ENCODE data around the gene FGD2. TPM values are rescaled to one million over a fixed set of nuclear protein-coding genes. Genes with fewer than 3 reads are reported as not detected.

The FGD2 gene
- total RNA-seq, 1 donor from 2014 or later = not detected

DNA sequence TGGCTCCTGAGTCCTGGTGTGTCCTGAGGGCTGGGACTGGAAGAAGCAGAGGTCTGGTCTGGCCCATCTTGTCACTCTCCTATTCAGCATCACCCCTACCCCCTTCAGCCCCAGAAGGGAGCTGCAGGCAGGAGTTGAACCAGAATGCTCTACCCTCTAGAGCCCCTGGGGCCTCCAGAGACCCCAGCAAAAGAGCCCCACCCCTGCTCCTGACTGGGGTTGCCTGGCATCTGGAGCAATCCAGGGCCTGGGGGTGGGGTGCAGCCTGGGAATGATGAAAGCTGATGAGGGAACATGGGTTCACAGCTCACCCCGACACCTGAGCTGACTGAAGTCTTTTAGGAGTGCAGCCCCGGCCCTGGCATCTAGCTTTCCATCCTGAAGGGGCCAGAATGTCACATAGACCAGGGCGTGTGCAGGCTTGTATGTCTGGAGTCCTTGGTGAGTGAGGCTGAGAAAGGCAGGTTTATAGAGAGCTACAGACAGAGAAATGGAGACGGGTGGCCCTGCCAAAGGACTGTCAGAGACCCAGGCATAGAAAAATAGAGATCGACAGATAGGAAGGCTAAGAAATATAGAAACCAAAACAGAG lies 12.2 kb downstream of the FGD2 start:
- TF ChIP-seq, protein P1, sequence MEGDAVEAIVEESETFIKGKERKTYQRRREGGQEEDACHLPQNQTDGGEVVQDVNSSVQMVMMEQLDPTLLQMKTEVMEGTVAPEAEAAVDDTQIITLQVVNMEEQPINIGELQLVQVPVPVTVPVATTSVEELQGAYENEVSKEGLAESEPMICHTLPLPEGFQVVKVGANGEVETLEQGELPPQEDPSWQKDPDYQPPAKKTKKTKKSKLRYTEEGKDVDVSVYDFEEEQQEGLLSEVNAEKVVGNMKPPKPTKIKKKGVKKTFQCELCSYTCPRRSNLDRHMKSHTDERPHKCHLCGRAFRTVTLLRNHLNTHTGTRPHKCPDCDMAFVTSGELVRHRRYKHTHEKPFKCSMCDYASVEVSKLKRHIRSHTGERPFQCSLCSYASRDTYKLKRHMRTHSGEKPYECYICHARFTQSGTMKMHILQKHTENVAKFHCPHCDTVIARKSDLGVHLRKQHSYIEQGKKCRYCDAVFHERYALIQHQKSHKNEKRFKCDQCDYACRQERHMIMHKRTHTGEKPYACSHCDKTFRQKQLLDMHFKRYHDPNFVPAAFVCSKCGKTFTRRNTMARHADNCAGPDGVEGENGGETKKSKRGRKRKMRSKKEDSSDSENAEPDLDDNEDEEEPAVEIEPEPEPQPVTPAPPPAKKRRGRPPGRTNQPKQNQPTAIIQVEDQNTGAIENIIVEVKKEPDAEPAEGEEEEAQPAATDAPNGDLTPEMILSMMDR (conservative IDR thresholded peaks at IDR 0.05) = no peak
- DNase-seq (ENCODE audit: low read depth, low spot score) = no peak
- peaks cover 9% of the 10 kb centered on the region for H3K4me1 Mint-ChIP-seq
- H3K4me3 Mint-ChIP-seq = no peak overlapping the region
- H3K27me3 Mint-ChIP-seq (ENCODE audit: low read depth) = no peaks in the 10 kb centered on the region
- H3K9me3 Mint-ChIP-seq = no peaks in the 10 kb centered on the region
- no peaks in the 10 kb centered on the region for H3K36me3 Mint-ChIP-seq (ENCODE audit: low read depth)
- no peak overlapping the region for H3K27ac Mint-ChIP-seq (ENCODE audit: unreplicated experiment)

DNA sequence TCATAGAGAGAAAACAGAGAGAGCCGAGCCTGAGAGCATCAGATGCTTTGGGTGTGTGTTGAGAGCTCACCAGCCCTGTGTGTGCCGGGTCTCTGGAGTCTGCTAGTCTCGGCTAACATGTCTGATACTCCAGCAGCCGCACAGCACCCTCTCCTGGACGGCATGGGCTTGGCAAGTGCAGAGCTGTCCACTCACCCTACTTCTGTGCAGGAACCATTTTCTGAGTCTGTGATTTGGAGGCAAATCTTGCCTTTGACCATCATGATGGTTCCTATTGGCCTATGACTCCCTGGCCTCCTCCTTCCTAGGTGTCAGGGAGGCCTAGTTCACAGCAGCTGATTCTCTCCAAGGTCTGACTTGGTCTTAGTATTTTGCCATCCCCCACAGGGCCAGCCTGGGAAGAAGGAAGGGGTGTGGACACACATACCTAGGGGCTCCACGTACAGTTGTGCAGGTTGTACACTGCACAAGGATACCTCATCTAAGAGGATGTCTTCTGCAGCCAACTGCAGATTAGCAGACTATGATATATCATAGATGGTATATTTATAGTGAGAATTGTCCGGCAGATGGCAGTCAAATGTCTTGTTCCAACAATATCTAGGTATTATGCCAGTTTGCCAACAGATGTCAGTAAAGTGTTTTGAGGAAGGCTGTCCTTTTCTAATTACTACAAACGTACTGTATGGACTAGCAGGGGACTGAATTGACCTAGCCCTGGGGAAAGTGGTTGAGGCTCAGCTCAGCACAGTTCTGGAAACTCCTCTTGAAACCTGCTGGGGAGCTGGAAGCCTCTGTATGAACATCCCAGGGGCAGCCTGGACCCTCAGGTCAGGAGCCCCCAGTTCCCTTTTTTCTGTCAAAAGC lies 13.0 kb downstream of the FGD2 start:
- Mint-ChIP-seq H3K27me3 (ENCODE audit: low read depth) (no peaks in the 10 kb centered on the region), H3K4me1 (peaks cover 9% of the 10 kb centered on the region), H3K27ac (ENCODE audit: unreplicated experiment) (no peak overlapping the region), H3K9me3 (no peaks in the 10 kb centered on the region), H3K4me3 (no peak overlapping the region), H3K36me3 (ENCODE audit: low read depth) (no peaks in the 10 kb centered on the region)
- peak; percentile 84 for DNase-seq (ENCODE audit: low read depth, low spot score)
- TF ChIP-seq, protein P1 (conservative IDR thresholded peaks at IDR 0.05) = peak; percentile 90

- Mint-ChIP-seq H3K4me1 (peaks cover 9% of the 10 kb centered on the region), H3K36me3 (ENCODE audit: low read depth) (no peaks in the 10 kb centered on the region), H3K4me3 (no peak overlapping the region), H3K27me3 (ENCODE audit: low read depth) (no peaks in the 10 kb centered on the region), H3K9me3 (no peaks in the 10 kb centered on the region), H3K27ac (ENCODE audit: unreplicated experiment) (no peak overlapping the region)
- TF ChIP-seq, protein P1 (conservative IDR thresholded peaks at IDR 0.05) = no peak
- DNase-seq (ENCODE audit: low read depth, low spot score) = no peak
These were observed 13.6 kb downstream of the FGD2 start for GRCh38 chr6:37019065-37019450.

DNA sequence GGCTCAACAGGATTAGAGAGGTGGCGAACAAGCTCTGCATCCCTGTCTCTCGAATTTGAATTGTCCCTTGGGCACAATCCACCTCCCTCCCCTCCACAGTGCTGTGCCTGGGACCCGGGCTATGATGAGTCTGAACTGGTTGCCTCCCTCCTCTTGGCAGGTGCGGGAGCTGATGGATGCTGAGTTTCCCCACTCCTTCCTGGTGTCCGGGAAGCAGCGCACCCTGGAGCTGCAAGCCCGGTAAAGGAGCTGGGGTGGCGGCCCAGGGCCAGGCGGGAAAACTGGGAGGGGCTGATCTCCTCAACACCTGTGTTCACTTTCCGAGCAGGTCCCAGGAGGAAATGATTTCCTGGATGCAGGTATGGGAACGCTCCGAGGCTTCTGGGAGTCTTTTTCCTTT lies 14.9 kb downstream of the FGD2 start:
- TF ChIP-seq, protein P1 (conservative IDR thresholded peaks at IDR 0.05) = no peak
- Mint-ChIP-seq H3K27ac (ENCODE audit: unreplicated experiment) (no peak overlapping the region), H3K27me3 (ENCODE audit: low read depth) (no peaks in the 10 kb centered on the region)

DNA sequence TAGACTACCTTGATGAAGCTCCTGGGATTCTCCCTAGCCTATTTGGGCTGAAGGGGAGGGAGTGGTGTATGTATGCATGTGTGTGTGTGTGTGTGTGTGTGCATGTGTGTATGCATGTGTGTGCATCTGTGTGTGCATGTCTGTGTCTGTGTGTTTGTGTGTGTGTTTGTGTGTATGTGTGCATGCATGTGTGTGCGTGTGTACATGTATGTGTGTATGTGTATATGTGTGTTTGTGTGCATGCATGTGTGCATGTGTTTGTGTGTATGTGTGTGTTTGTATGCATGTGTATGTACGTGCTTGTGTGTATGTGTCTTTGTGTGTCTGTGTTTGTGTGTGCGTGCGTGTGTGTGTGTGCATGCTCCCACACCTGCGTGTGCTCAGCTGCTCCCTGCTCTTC lies 15.4 kb downstream of the FGD2 start:
- no peaks in the 10 kb centered on the region for H3K9me3 Mint-ChIP-seq
- H3K27ac Mint-ChIP-seq (ENCODE audit: unreplicated experiment) = no peak overlapping the region
- TF ChIP-seq, protein P1 (conservative IDR thresholded peaks at IDR 0.05) = no peak
- H3K36me3 Mint-ChIP-seq (ENCODE audit: low read depth) = no peaks in the 10 kb centered on the region
- DNase-seq (ENCODE audit: low read depth, low spot score) = no peak
- H3K4me3 Mint-ChIP-seq = no peak overlapping the region
- H3K27me3 Mint-ChIP-seq (ENCODE audit: low read depth) = no peaks in the 10 kb centered on the region
- H3K4me1 Mint-ChIP-seq = peaks cover 9% of the 10 kb centered on the region

More for the DNA sequence above, 14.9 kb downstream of the FGD2 start:
- H3K4me3 Mint-ChIP-seq = no peak overlapping the region
- no peak for DNase-seq (ENCODE audit: low read depth, low spot score)
- no peaks in the 10 kb centered on the region for H3K36me3 Mint-ChIP-seq (ENCODE audit: low read depth)
- no peaks in the 10 kb centered on the region for H3K9me3 Mint-ChIP-seq
- peaks cover 9% of the 10 kb centered on the region for H3K4me1 Mint-ChIP-seq

Measured in neural crest cell (in vitro differentiated cells).